ENCODE results near the gene IGF1R.

- TF ChIP-seq SP1 (IDR thresholded peaks at IDR 0.05; ENCODE audit: low read depth): no peak
- TF ChIP-seq POLR2A (IDR thresholded peaks at IDR 0.05; ENCODE audit: borderline replicate concordance, extremely low read depth, insufficient read depth, insufficient read length): no peak
- TF ChIP-seq SIN3A (IDR thresholded peaks at IDR 0.05; ENCODE audit: low read depth): no peak
- no peak for TF ChIP-seq ATF3 (IDR thresholded peaks at IDR 0.05)
- no peak for TF ChIP-seq CTCF (IDR thresholded peaks at IDR 0.05 in 2 of 3, conservative IDR thresholded peaks at IDR 0.05 in 1 of 3; ENCODE audit: borderline replicate concordance in 1 of 3, insufficient read depth in 1 of 3, low read depth in 2 of 3, low read length in 2 of 3)
- no peak for TF ChIP-seq POLR2AphosphoS5 (IDR thresholded peaks at IDR 0.05; ENCODE audit: low read depth, low read length)
- no peak for TF ChIP-seq REST (IDR thresholded peaks at IDR 0.05; ENCODE audit: low read depth)
- no peak for TF ChIP-seq CEBPB (IDR thresholded peaks at IDR 0.05; ENCODE audit: low read depth)
- no peak for TF ChIP-seq EZH2 (IDR thresholded peaks at IDR 0.05)
- no peak for TF ChIP-seq YY1 (IDR thresholded peaks at IDR 0.05; ENCODE audit: extremely low read depth, insufficient replicate concordance, low read depth, low read length)
Measured at GRCh38 chr15:98883478-98883877, 235.1 kb downstream of the IGF1R start.
